ENCODE measurements around the gene ACADSB. TPM values are rescaled to one million over a fixed set of nuclear protein-coding genes. Genes with fewer than 3 reads are reported as not detected.

The ACADSB gene
- total RNA-seq, 4 donors from 2014 or later = 7.5 to 13.5 (median 10.4) TPM

DNA sequence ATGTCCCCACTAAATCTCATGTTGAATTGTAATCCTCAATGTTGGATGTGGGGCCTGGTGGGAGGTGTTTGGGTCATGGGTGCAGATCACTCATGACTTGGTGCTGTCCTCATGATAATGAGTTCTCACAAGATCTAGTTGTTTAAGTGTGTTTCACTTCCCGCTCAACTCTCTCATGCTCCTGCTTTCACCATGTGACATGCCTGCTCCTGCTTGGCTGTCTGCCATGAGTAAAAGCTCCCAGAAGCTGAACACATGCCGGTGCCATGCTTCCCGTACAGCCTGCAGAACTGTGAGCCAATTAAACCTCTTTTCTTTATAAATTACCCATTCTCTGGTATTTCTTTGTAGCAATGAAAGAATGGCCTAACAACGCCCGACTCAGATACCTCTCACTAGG, 34.8 kb upstream of the ACADSB start:
- intact Hi-C loops (cut with DNase I) = no loop called here
- Histone ChIP-seq H3K27ac (no peak overlapping the region), H3K9me3 (no peaks in the 10 kb centered on the region), H3K27me3 (no peaks in the 10 kb centered on the region), H3K4me1 (no peaks in the 10 kb centered on the region), H3K4me3 (no peak overlapping the region), H3K36me3 (no peaks in the 10 kb centered on the region)
- no peak for DNase-seq
- TF ChIP-seq, protein P1, sequence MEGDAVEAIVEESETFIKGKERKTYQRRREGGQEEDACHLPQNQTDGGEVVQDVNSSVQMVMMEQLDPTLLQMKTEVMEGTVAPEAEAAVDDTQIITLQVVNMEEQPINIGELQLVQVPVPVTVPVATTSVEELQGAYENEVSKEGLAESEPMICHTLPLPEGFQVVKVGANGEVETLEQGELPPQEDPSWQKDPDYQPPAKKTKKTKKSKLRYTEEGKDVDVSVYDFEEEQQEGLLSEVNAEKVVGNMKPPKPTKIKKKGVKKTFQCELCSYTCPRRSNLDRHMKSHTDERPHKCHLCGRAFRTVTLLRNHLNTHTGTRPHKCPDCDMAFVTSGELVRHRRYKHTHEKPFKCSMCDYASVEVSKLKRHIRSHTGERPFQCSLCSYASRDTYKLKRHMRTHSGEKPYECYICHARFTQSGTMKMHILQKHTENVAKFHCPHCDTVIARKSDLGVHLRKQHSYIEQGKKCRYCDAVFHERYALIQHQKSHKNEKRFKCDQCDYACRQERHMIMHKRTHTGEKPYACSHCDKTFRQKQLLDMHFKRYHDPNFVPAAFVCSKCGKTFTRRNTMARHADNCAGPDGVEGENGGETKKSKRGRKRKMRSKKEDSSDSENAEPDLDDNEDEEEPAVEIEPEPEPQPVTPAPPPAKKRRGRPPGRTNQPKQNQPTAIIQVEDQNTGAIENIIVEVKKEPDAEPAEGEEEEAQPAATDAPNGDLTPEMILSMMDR (IDR thresholded peaks at IDR 0.05) = no peak
- no peak for TF ChIP-seq POLR2A (IDR thresholded peaks at IDR 0.05)
- WGBS, 2 donors = 49 to 62% methylated on average over 5 of the region's 5 CpGs

DNA sequence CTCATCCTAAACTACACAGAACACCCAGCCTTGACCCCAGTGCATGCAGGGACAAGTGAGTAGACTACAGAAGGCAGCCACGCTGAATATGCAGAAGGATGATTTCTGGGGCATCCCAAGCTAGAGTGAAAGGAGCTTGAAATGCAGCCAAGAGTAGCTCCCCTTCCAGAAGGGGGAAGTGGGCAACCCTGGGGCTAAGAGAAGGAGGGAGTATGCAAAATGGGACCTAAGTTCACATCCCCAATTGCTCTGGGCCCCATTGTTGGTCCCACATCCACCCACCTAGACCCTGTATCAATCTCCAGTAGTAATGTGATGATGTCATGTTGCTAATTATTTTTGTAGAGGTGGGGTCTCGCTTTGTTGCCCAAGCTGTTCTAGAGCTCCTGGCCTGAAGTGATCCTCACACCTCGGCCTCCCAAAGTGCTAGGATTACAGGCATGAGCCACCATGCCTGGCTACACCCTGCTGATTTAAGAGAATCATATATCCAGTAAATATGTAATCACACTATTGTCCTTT, 34.2 kb upstream of the ACADSB start:
- intact Hi-C loops (cut with DNase I) = no loop called here
- Histone ChIP-seq H3K27me3 (no peaks in the 10 kb centered on the region), H3K9me3 (no peaks in the 10 kb centered on the region), H3K4me1 (peaks cover under 1 to 4% (median 2%) of the 10 kb centered on the region in 3 donors), H3K4me3 (no peak overlapping the region), H3K27ac (no peak overlapping the region), H3K36me3 (no peaks in the 10 kb centered on the region)
- DNase-seq = no peak
- 48 to 67% methylated on average over 3 of the region's 3 CpGs for WGBS, 2 donors
- TF ChIP-seq, protein P1 (IDR thresholded peaks at IDR 0.05) = no peak

DNA sequence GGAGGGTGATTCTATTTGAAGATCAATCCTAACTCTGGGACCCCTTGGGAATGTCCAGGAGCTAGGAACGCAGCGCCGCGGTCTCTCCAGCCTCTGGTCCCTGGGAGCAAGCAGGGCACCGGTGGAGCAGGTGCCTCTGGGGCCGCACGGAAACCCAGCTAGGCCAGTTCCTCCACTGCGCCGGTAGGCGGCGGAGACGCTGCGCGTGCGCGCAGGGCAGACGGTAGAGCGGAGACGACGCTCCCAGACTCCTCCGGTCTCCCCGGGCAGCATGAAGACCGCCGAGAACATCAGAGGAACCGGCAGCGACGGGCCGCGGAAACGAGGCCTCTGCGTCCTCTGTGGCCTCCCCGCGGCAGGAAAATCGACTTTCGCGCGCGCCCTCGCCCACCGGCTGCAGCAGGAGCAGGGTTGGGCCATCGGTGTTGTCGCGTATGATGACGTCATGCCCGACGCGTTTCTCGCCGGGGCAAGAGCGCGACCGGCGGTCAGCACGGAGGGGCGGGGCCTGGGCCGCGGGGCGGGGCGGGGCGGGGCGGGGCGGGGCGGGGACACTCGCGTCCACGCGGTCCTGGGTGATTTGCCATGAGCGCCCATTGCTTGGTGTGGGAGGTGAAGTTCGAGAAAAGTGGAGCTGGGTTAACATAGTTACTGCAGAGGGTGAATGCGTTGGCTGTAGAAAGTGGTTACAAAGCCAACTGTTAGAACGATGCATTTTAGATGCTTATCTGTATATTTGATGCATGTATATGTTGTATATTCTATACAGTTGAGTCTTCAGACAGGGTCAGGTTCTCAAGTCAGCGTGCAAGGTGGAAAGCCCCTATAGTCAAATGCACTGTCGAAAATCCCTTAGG, 28.4 kb upstream of the ACADSB start, which contains the start of gene PSTK:
TSS of gene PSTK (plus strand) at position 193 of the 857 bp plus-strand sequence. CDS start at position 272, 79 bp downstream.
- TF ChIP-seq, protein P1 (IDR thresholded peaks at IDR 0.05) = peak; percentile 93 to 99 (median 98)
- peak in 2 of 4 donors; percentile 48 to 53 for TF ChIP-seq POLR2A (IDR thresholded peaks at IDR 0.05)
- peak; percentile 51 for DNase-seq
- intact Hi-C loops (cut with DNase I) = no loop called here
- H3K9me3 ChIP-seq = no peaks in the 10 kb centered on the region
- 4 to 6% methylated on average over 6 to 9 of the region's 73 CpGs for WGBS, 2 donors
- H3K36me3 ChIP-seq = no peaks in the 10 kb centered on the region
- H3K27me3 ChIP-seq = no peaks in the 10 kb centered on the region
- H3K27ac ChIP-seq = peak within 1 kb of the TSS; percentile 89 to 98 (median 96)
- peaks cover 7 to 22% (median 8%) of the 10 kb centered on the region in 3 donors for H3K4me1 ChIP-seq
- peak within 1 kb of the TSS; percentile 58 to 85 (median 80) for H3K4me3 ChIP-seq

DNA sequence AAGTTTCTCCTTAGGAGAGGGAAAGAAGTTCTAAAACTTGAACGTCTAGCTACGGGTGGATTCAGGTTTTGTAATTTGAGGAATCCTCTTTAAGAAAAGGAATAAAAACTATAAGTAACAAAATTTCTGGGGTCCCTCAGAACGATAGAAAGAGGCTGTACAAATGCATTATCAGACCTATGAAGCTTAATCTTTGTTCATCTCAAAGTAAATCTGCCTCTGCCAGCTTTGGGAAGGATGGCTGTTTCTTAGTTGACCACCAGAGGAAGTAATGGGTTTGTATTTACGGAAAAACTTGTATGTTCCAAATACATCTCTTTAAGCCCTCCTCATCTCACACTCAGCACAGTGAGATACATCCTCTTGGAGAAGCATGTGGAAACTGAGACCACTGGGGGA, 27.7 kb upstream of the ACADSB start:
- peak overlapping the region; percentile 58 to 85 (median 80) for H3K4me3 ChIP-seq
- no peak for DNase-seq
- peaks cover 7 to 22% (median 8%) of the 10 kb centered on the region in 3 donors for H3K4me1 ChIP-seq
- H3K27me3 ChIP-seq = no peaks in the 10 kb centered on the region
- H3K27ac ChIP-seq = peak overlapping the region in 2 of 4 donors; percentile 89 to 98
- TF ChIP-seq, protein P1 (IDR thresholded peaks at IDR 0.05) = peak in 4 of 6 experiments; percentile 30 to 43 (median 32)
- TF ChIP-seq POLR2A (IDR thresholded peaks at IDR 0.05) = no peak
- H3K36me3 ChIP-seq = no peaks in the 10 kb centered on the region
- intact Hi-C loops (cut with DNase I) = no loop called here
- H3K9me3 ChIP-seq = no peaks in the 10 kb centered on the region
- WGBS, 2 donors = 12 to 32% methylated on average over 4 of the region's 4 CpGs

DNA sequence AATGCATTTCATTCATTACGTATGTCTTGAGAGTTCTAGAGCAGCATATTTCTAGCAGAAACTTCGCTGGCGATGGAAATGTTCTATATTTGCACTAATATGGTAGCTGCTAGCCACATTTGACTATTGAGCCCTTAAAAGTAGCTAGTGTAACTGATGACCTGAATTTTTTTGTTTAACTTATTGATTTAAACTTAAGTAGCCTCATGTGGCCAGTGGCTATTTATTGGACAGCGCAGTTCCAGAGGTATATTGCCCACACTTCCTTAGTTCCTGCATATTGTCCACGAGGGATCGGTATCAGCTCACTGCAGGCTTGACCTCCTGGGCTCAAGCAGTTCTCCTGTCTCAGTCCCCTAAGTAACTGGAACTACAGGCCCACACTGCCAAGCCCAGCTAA, 24.9 kb upstream of the ACADSB start:
- DNase-seq = no peak
- 96 to 98% methylated on average over 6 of the region's 6 CpGs for WGBS, 2 donors
- Histone ChIP-seq H3K4me3 (no peak overlapping the region), H3K36me3 (no peaks in the 10 kb centered on the region), H3K27me3 (no peaks in the 10 kb centered on the region), H3K4me1 (peaks cover 7 to 22% (median 8%) of the 10 kb centered on the region in 3 donors), H3K9me3 (no peaks in the 10 kb centered on the region), H3K27ac (no peak overlapping the region)
- intact Hi-C loops (cut with DNase I) = no loop called here
- TF ChIP-seq, protein P1 (IDR thresholded peaks at IDR 0.05) = no peak
- no peak for TF ChIP-seq POLR2A (IDR thresholded peaks at IDR 0.05)
